ENCODE measurements around the gene BYSL. TPM values are rescaled to one million over a fixed set of nuclear protein-coding genes. Genes with fewer than 3 reads are reported as not detected.

Gene BYSL
- total and polyA plus RNA-seq, 2 donors: 8.7 to 15.4 TPM

DNA sequence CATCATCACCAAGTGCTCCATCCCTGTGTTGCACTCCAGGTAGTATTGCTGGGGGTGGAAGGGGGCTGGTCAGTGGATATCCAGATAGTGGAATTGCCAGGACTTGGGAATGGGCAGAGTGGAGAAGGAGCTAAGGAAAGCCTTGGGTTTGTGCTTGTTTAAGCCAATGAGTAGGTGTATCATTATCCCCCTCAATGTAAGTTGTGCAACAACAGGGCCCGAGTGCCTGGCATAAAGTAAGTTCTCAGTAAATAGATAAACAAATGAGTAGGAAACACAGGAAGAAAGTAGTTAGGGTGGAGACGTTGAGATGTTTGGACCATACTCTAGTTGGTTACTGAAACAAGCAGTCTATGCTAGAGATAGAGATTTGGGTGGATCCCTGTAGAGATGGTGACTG is 10.5 kb downstream of the BYSL start:
- peaks cover 2% of the 10 kb centered on the region for H3K4me1 ChIP-seq (ENCODE audit: insufficient read depth)
- H3K27ac ChIP-seq (ENCODE audit: low read depth): no peak overlapping the region
- peaks cover 3% of the 10 kb centered on the region for H3K36me3 ChIP-seq (ENCODE audit: insufficient read depth)
- 67% methylated on average over 2 of the region's 2 CpGs for WGBS
- no peak overlapping the region for H3K4me3 ChIP-seq (ENCODE audit: low read depth, low read length)
- no peak for DNase-seq (ENCODE audit: extremely low spot score)

DNA sequence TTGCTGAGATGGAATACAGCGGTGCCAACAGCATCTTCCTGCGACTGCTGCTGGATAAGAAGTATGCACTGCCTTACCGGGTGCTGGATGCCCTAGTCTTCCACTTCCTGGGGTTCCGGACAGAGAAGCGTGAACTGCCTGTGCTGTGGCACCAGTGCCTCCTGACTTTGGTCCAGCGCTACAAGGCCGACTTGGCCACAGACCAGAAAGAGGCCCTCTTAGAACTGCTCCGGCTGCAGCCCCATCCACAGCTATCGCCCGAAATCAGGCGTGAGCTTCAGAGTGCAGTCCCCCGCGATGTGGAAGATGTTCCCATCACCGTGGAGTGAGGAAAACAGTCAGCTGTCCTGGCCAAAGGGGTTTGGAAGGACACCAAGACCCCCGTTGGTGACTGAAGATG is 11.1 kb downstream of the BYSL start:
- peaks cover 3% of the 10 kb centered on the region for H3K36me3 ChIP-seq (ENCODE audit: insufficient read depth)
- DNase-seq (ENCODE audit: extremely low spot score): no peak
- H3K27ac ChIP-seq (ENCODE audit: low read depth): no peak overlapping the region
- WGBS: 89% methylated on average over 15 of the region's 15 CpGs
- H3K4me1 ChIP-seq (ENCODE audit: insufficient read depth): peaks cover under 1% of the 10 kb centered on the region
- no peak overlapping the region for H3K4me3 ChIP-seq (ENCODE audit: low read depth, low read length)

DNA sequence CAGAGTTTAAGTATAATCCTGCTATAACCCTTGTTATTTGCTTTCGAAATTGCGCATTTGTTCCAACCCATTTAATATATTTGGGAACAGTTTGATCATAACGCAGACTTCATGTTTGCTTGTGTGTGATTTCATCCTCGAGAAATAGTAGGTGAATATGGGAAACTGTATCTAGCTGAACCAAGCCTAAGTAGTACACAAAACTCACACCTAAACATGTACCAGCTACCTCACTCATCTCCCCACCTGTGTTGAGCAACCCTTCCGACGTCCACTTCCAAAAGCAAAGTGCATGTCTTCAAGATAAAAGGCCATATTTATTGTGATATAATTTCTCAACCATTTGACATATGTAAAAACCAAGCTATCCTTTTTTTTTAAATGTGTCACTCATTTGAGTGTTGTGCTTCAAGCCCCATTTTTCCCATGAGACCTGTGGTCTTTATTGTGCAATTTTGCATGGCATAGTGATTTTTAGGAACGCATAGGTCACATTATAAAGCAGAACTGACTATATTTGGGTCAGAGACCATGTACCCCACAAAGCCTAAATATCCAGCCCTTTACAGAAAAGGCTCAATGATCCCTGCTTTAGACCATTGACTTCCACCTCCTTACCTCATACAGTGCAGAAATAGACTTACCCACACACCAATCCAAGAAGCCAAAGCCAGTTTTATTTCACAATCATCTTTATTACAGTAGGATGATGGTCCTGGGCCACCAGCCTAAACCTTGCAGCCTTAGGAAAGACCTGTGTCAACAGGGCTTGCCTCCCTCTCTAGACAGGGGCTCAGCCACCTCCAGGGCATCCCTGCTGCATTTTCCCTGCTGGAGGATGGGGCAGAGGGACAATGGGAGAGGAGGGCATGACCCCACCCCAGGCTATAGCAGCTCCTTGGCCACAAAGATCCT is 13.2 kb downstream of the BYSL start:
- Histone ChIP-seq H3K4me1 (ENCODE audit: insufficient read depth) (no peaks in the 10 kb centered on the region), H3K4me3 (ENCODE audit: low read depth, low read length) (no peak overlapping the region), H3K27ac (ENCODE audit: low read depth) (no peak overlapping the region), H3K36me3 (ENCODE audit: insufficient read depth) (peaks cover 3% of the 10 kb centered on the region)
- no peak for DNase-seq (ENCODE audit: extremely low spot score)
- 78% methylated on average over 7 of the region's 7 CpGs for WGBS

DNA sequence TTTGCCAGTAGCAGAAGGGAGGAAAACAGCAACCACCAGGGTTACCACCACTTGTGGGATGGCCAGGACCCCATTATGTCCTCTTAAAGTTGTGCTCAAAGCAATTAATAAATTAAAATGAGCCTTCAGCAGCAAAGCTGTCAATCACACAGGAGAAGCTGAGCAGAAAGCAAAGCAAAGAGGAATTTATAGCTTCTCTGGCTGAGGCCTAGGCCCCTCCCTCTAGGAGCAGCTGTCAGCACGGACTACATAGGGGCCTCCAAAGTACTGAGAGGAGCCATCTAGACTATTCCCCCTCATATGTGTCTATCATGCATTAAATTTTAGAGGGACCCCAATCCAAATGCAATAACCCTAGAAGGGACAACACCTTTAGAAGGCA is 13.9 kb downstream of the BYSL start:
- no peak overlapping the region for H3K27ac ChIP-seq (ENCODE audit: low read depth)
- 33% methylated on average over 1 of the region's 1 CpG for WGBS
- no peaks in the 10 kb centered on the region for H3K4me1 ChIP-seq (ENCODE audit: insufficient read depth)
- no peak for DNase-seq (ENCODE audit: extremely low spot score)
- H3K36me3 ChIP-seq (ENCODE audit: insufficient read depth): peaks cover 3% of the 10 kb centered on the region
- no peak overlapping the region for H3K4me3 ChIP-seq (ENCODE audit: low read depth, low read length)

DNA sequence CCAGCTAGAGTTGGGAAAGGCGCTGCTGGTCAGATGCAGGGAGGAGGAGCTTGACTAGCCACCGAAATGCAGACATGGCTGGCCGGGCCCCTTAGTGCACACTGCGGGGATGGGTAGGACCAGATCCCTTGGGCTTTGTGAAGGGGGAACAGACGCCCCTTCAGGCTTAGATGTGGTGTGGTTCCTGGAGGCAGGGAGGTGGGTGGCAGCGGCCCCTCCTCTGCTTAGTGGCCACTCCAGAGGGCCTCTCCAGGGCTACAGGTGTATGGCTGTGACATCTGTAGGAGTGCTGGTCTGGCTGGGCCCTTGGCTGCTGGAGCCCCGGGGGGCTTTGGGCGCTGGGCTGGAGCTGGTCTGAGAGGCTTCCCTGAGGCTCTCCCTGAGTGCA is 14.4 kb downstream of the BYSL start:
- WGBS: 72% methylated on average over 8 of the region's 8 CpGs
- Histone ChIP-seq H3K4me3 (ENCODE audit: low read depth, low read length) (no peak overlapping the region), H3K4me1 (ENCODE audit: insufficient read depth) (peaks cover 2% of the 10 kb centered on the region), H3K36me3 (ENCODE audit: insufficient read depth) (peaks cover 3% of the 10 kb centered on the region), H3K27ac (ENCODE audit: low read depth) (no peak overlapping the region)
- no peak for DNase-seq (ENCODE audit: extremely low spot score)

DNA sequence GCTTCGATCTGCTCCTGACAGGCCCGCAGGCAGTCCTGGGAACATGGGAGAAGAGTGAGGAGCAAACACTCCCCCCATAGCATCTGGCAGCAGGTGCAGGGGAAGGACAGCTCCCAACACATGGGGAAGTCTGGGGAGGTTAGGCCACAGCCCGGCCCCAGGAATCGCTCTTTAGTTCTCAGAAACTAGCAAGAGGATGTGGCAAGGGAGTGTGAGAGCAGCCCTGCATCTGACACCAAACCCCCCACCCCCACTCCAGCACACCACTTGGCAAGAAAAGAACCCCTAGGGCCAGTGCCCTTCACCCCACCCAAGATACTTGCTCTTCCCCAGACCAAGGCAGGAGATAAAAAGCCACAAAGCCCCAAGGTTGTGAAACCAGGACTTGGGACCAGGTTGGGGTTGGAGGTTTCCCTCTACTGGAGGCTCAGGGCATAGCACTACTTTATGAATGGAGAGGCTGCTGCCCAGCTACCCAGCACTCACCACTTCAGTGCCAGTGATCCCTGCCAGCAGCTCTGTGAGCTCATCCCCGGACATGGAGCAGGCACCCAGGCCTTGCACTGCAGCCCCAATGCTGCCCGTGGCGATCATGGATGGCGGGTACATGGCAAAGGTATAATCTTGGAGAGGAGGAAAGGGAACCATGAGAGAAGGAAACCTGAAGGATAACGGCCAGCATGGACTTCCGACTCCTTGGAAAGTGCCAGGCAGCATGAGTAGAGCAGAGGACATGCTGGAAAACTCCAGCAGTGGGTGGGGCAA is 15.0 kb downstream of the BYSL start:
- 48% methylated on average over 10 of the region's 10 CpGs for WGBS

DNA sequence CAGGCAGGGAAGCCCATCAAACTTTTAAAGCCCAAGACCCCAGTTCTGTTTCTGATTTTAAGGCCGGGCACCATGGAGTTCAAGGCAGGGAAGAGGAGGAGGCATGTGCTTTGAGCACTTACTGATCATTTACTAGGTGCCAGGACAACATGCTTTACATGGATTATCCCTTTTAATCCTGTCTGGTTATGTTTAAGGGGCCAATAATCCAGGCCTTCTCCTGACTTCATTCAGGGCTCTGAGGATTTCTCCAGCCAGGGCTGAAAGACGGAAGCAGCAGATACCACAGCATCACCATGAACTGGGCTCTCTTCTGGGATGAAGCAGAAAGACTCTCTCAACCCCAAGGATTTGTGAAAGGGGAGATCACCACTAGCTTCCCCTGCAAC is 16.2 kb downstream of the BYSL start:
- H3K4me1 ChIP-seq (ENCODE audit: insufficient read depth): peaks cover 2% of the 10 kb centered on the region
- no peaks in the 10 kb centered on the region for H3K36me3 ChIP-seq (ENCODE audit: insufficient read depth)
- DNase-seq (ENCODE audit: extremely low spot score): no peak
- no peak overlapping the region for H3K4me3 ChIP-seq (ENCODE audit: low read depth, low read length)
- WGBS: 51% methylated on average over 2 of the region's 2 CpGs
- no peak overlapping the region for H3K27ac ChIP-seq (ENCODE audit: low read depth)

More for the DNA sequence above, 15.0 kb downstream of the BYSL start:
- no peak for DNase-seq (ENCODE audit: extremely low spot score)
- H3K36me3 ChIP-seq (ENCODE audit: insufficient read depth): no peaks in the 10 kb centered on the region
- peaks cover 2% of the 10 kb centered on the region for H3K4me1 ChIP-seq (ENCODE audit: insufficient read depth)
- H3K27ac ChIP-seq (ENCODE audit: low read depth): no peak overlapping the region
- H3K4me3 ChIP-seq (ENCODE audit: low read depth, low read length): no peak overlapping the region

DNA sequence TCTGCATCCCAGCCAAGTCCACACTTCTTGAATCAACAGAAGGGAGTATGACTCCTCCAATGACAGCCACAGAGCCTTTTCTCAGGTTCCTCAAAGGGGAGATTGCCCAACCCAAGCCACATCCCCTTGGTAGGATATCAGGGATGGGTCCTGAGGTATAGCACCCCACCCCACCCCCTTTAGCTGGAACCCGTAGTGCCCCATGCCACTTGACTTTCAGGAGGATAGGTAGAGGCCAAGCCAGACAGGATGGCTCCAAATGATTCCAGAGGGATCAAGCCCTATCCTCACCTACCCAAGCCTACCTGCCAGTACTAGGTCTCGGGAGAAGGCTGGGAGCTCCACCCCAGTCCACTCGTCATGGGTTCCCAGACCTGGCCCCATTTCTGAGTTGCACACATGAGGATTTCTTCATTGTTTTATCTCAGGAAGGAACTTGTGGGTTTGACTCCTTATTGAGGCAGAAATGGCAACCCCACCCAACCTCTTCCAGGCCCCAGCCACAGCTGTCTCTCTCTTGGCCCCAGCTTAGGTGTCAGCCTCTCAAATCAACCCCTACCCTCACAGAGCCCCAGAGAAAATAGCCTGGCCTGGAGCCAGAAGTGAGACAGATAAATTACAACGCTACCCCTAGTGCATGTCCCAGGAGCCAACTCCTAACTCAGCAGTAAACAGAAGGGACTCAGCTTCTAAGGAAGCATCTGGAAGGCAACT is 16.7 kb downstream of the BYSL start:
- Histone ChIP-seq H3K4me1 (ENCODE audit: insufficient read depth) (peaks cover 2% of the 10 kb centered on the region), H3K36me3 (ENCODE audit: insufficient read depth) (no peaks in the 10 kb centered on the region), H3K4me3 (ENCODE audit: low read depth, low read length) (no peak overlapping the region), H3K27ac (ENCODE audit: low read depth) (no peak overlapping the region)
- WGBS: 58% methylated on average over 4 of the region's 4 CpGs
- no peak for DNase-seq (ENCODE audit: extremely low spot score)

DNA sequence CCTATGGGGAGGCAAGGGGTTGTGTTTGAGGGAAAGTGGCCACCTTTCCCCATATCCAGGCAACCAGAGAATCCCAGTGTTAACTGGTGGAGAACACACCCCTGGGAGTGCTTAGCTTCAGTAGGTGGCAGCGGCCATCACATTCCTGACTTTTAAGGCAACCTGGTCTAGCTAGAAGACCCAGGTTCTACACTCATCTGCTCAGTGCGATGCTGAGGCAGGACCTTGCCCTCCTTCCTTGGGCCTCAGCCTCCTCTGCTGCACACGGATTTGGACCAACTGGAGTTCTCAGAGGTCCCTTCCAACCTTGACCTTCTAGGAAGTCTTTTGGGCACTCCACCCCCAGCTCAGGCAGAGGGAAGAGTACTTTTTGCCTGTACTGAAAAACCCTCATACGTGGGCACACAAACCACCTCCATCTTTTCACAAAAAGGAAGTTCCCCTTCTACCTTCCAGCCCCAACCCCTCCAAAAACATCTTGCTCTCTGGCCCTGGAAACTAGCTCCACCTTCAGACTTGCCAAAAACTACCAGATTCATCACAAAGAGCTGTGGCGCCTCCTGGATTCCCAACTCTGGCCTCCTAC is 17.4 kb downstream of the BYSL start:
- Histone ChIP-seq H3K4me3 (ENCODE audit: low read depth, low read length) (no peak overlapping the region), H3K36me3 (ENCODE audit: insufficient read depth) (no peaks in the 10 kb centered on the region), H3K27ac (ENCODE audit: low read depth) (no peak overlapping the region), H3K4me1 (ENCODE audit: insufficient read depth) (peaks cover 2% of the 10 kb centered on the region)
- WGBS: 69% methylated on average over 5 of the region's 5 CpGs
- DNase-seq (ENCODE audit: extremely low spot score): peak; percentile 31

DNA sequence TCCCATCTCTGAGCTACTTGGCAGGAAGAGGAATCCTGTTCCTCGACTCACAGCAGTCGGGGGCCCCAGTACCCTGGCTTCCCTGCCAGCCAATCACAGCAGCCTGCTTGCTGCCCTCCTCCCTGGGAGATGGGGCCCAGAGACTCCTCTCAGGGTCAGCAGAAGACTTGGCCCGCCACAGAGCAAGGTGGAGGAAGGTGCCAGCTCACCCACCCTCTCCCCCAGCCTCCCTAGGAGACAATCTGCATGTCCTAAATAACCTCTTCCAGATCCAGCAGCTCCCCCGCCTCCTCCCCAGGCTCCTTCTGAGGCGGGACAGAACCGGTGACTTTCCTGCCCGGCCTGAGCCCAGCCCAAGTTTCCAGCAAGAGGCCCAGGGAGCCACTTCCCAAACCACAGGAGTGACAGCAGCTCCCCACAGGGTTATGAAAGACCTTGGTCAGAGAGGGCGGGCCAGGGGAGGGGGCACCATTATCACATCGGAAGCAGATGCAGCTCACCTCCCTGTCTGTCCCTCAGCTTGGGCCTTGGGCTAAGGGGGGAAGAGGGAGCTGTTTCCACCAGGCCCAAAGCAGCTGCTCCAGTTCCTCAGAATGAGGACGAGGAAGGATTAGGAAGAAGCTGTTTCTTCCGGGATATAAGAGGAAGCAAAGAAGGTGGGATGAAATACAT is 18.0 kb downstream of the BYSL start:
- Histone ChIP-seq H3K4me1 (ENCODE audit: insufficient read depth) (peaks cover 2% of the 10 kb centered on the region), H3K27ac (ENCODE audit: low read depth) (no peak overlapping the region), H3K4me3 (ENCODE audit: low read depth, low read length) (no peak overlapping the region), H3K36me3 (ENCODE audit: insufficient read depth) (no peaks in the 10 kb centered on the region)
- DNase-seq (ENCODE audit: extremely low spot score): no peak
- WGBS: 30% methylated on average over 11 of the region's 11 CpGs

DNA sequence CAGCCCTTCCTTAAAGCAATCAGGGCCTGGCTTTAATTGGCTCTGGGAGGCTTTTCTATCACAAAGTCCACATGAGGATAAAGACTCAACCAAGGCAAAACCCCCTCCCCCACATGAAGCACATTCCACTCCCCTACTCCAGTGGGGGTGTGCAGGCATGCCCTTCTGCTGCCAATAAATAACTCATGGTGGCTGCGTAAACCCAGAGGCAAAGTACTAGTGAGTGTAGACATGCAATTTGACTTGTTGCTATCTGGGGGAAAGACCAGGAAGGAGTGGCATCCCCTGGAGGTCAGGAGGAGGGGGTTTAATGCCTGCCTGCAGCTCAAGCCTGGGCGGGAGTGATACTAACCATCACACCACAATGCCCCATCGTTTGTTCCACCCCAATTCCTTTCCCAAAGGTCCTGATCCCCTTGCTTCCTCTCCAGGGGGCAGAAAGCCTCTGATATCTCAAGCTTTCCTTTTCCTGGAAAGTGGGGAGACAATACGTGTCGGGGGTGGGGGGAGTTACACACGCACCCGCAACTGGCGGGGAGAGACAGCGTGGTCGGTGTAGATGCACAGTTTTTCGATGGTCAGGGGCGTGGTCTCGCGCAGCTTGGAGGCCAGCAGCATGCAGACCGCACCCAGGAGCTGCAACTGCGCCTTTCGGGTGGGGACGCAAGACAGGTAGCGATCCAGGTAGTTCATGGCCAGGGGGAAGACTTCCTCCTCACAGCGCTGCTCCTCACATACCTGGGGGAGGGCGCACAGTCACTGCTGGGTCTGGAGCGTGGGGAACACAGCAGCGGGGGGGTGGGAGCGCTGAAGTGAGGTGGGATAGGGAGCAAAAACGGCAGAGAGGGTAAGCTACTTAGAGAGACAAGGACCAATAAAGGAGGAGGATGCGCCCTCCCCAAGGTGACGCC is 18.8 kb downstream of the BYSL start:
- H3K4me1 ChIP-seq (ENCODE audit: insufficient read depth): peaks cover 2% of the 10 kb centered on the region

DNA sequence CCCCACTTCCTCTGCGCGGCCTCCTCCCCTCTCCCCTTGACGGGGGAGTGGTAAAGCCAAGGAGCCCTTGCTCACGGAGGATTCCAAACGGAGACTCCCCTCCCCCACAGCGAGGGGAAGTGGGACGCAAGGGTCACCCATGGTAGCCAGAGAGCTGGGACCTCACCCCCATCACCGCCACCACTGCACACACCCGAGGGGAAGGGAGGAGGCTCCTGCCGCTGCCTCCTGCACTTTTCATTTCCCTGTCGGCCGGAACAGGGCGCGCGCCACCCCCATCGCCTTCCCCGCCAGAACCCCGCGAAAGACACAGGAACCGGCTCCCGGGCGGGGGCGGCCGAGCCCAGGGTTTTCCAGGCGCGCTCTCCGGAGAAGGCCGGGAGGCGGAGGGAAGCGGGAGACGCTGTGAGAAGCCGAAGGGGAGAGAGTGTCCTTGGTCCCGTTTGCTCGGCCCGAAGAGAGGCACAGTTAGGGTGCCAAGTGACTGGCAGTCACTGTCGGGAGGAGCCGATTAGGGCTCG is 19.5 kb downstream of the BYSL start:
- H3K36me3 ChIP-seq (ENCODE audit: insufficient read depth): no peaks in the 10 kb centered on the region
- under 1% methylated on average over 38 of the region's 38 CpGs for WGBS
- peak overlapping the region; percentile 66 for H3K4me3 ChIP-seq (ENCODE audit: low read depth, low read length)
- no peak for DNase-seq (ENCODE audit: extremely low spot score)
- peaks cover 2% of the 10 kb centered on the region for H3K4me1 ChIP-seq (ENCODE audit: insufficient read depth)
- H3K27ac ChIP-seq (ENCODE audit: low read depth): no peak overlapping the region

More for the DNA sequence above, 18.8 kb downstream of the BYSL start:
- WGBS: 9% methylated on average over 27 of the region's 27 CpGs
- no peak for DNase-seq (ENCODE audit: extremely low spot score)
- H3K36me3 ChIP-seq (ENCODE audit: insufficient read depth): no peaks in the 10 kb centered on the region
- no peak overlapping the region for H3K27ac ChIP-seq (ENCODE audit: low read depth)
- peak overlapping the region; percentile 66 for H3K4me3 ChIP-seq (ENCODE audit: low read depth, low read length)

All from urinary bladder (tissue), 4 donors.